Kidney (tissue), 14 donors: ENCODE results near the gene OR6B1. TPM values are rescaled to one million over a fixed set of nuclear protein-coding genes. Genes with fewer than 3 reads are reported as not detected.

Experiments used
- DNase-seq, 5 donors: peaks; one replicate each; pipeline ENCODE4 v3.0.0-alpha.2; 2013 to 2020
- FAIRE-seq: peaks from 2 replicates; lab custom pipeline; 2012; peaks lifted over from hg19 to GRCh38; lab: Jason Lieb, UNC
- H3K27ac ChIP-seq, 2 donors: one replicate each; pipeline ENCODE4 v1.7.0; 2013; ENCODE audit warnings: low read depth in 2 of 2, low read length in 2 of 2, inconsistent platforms in 1 of 2
- H3K27me3 ChIP-seq: one replicate; pipeline ENCODE4 v1.7.1; 2013; ENCODE audit warnings: low read length, inconsistent platforms; ENCODE audit not compliant: control insufficient read depth, insufficient read depth
- H3K36me3 ChIP-seq, 3 donors: one replicate each; pipeline versions ENCODE4 v1.7.0 to v1.7.1; 2013; ENCODE audit warnings: low read length in 3 of 3, control low read depth in 1 of 3, inconsistent platforms in 1 of 3; ENCODE audit not compliant: insufficient read depth in 3 of 3, control insufficient read depth in 2 of 3
- H3K4me1 ChIP-seq, 3 donors: one replicate each; pipeline versions ENCODE4 v1.7.0 to v1.7.1; 2013; ENCODE audit warnings: low read length in 3 of 3, inconsistent platforms in 1 of 3, low read depth in 1 of 3; ENCODE audit not compliant: control insufficient read depth in 2 of 3, insufficient read depth in 2 of 3
- H3K4me3 ChIP-seq, 3 donors: one replicate each; pipeline versions ENCODE4 v1.7.0 to v1.8.1; 2013; ENCODE audit warnings: low read length in 3 of 3, control low read depth in 1 of 3, inconsistent platforms in 1 of 3
- H3K9ac ChIP-seq, 3 donors: one replicate each; pipeline versions ENCODE4 v1.7.0 to v1.7.1; 2013; ENCODE audit warnings: low read length in 3 of 3, control low read depth in 1 of 3, inconsistent platforms in 1 of 3
- H3K9me3 ChIP-seq, 3 donors: one replicate each; pipeline versions ENCODE4 v1.7.0 to v1.7.1; 2013; ENCODE audit warnings: low read length in 3 of 3, control low read depth in 1 of 3, inconsistent platforms in 1 of 3; ENCODE audit not compliant: control insufficient read depth in 2 of 3, insufficient read depth in 1 of 3
- CTCF ChIP-seq: IDR thresholded peaks from 3 replicates; pipeline ENCODE4 v1.5.1; 2012; ENCODE audit warnings: mild to moderate bottlenecking, moderate library complexity, borderline replicate concordance; ENCODE audit not compliant: insufficient read depth; ENCODE audit errors: extremely low read depth
- intact Hi-C: fragments of 100-400 bp; cut with DNase I; formaldehyde crosslinking; loops from one replicate; pipeline ENCODE4 v1.11.1; 2022
- polyA plus RNA-seq: library from polyadenylated mRNA; stranded (reverse); fragments of 350-450 nt; fragmentation: Illumina TruSeq; extraction: RNeasy Lipid Tissue Mini Kit (QIAGEN cat#74804); gene quantifications from one replicate; pipeline ENCODE4 v1.2.3, GENCODE V29; 2014; ENCODE audit warnings: low read depth, low replicate concordance; ENCODE audit not compliant: insufficient read depth
- total RNA-seq: library from RNA; stranded (reverse); fragmentation: NEBNext Ultra II Directional; extraction: Animal tissue kit (Norgen Biotek cat#: 25700); gene quantifications from one replicate; pipeline ENCODE4 v1.2.1, GENCODE V29; 2021
- donor health status: control.
- donor health status: control.
- donor health status: control.
- donor health status: control.
- donor health status: control.
- donor health status: DM: yes; HTN: yes; CAD: no.
- donor health status: Normal renal cell carcinoma (clear cell type).

OR6B1 gene
- total and polyA plus RNA-seq, 2 donors from 2014 or later: not detected

- Histone ChIP-seq H3K9ac (no peak within 1 kb of the TSS), H3K9me3 (no peaks in the 10 kb centered on the region)
- peak; percentile 21 for FAIRE-seq
Measured at GRCh38 chr7:143954544-143954943, 45.6 kb upstream of the OR6B1 start, which contains the start of gene OR2F1. OR2F1 (plus strand) TSS chr7:143954844; CDS start chr7:143959971, 5,127 bp downstream.

GRCh38 chr7:143958781-143959180 lies 41.3 kb upstream of the OR6B1 start:
- FAIRE-seq: no peak
- no peak for TF ChIP-seq CTCF

More at GRCh38 chr7:143954544-143954943, 45.6 kb upstream of the OR6B1 start, which contains the start of gene OR2F1:
- intact Hi-C loops: no loop called here
- Histone ChIP-seq H3K27me3 (no peaks in the 10 kb centered on the region), H3K27ac (no peak within 1 kb of the TSS), H3K4me1 (no peaks in the 10 kb centered on the region), H3K4me3 (no peak within 1 kb of the TSS), H3K36me3 (no peaks in the 10 kb centered on the region)
- TF ChIP-seq CTCF: no peak
- no peak for DNase-seq

GRCh38 chr7:143960813-143961610 lies 39.1 kb upstream of the OR6B1 start:
- no peak for TF ChIP-seq CTCF
- Histone ChIP-seq H3K9me3 (no peaks in the 10 kb centered on the region), H3K9ac (no peak overlapping the region), H3K4me1 (no peaks in the 10 kb centered on the region), H3K36me3 (no peaks in the 10 kb centered on the region), H3K27ac (no peak overlapping the region), H3K27me3 (no peaks in the 10 kb centered on the region), H3K4me3 (no peak overlapping the region)
- DNase-seq (no peak), FAIRE-seq (no peak)
- intact Hi-C loops: no loop called here

More at GRCh38 chr7:143958781-143959180, 41.3 kb upstream of the OR6B1 start:
- no peaks in the 10 kb centered on the region for H3K36me3 ChIP-seq
- intact Hi-C loops: no loop called here
- no peaks in the 10 kb centered on the region for H3K9me3 ChIP-seq
- peak in 1 of 5 donors; percentile 7 for DNase-seq
- H3K27ac ChIP-seq: no peak overlapping the region
- H3K4me3 ChIP-seq: no peak overlapping the region
- H3K9ac ChIP-seq: no peak overlapping the region
- H3K27me3 ChIP-seq: no peaks in the 10 kb centered on the region
- H3K4me1 ChIP-seq: no peaks in the 10 kb centered on the region
